Embryonic facial prominence (tissue), 1 donor: Measurements from ENCODE around the gene PAN3.

Source experiments
- DNase-seq: peaks from one replicate; pipeline ENCODE4 v3.0.0-alpha.2; 2016; ENCODE audit errors: extremely low spot score

Gene PAN3

GRCh38 chr13:28299916-28300315, 161.6 kb downstream of the PAN3 start:
- DNase-seq: no peak

- no peak for DNase-seq
Observed at GRCh38 chr13:28301839-28302238, 163.5 kb downstream of the PAN3 start.

- DNase-seq: no peak
Observed at GRCh38 chr13:28306325-28306724, 168.0 kb downstream of the PAN3 start.

- no peak for DNase-seq
Observed at GRCh38 chr13:28313579-28313978, 175.2 kb downstream of the PAN3 start.

- DNase-seq: no peak
Observed at GRCh38 chr13:28314879-28315278, 176.5 kb downstream of the PAN3 start.

- DNase-seq: no peak
Observed at GRCh38 chr13:28316129-28316528, 177.8 kb downstream of the PAN3 start.

- DNase-seq: no peak
Observed at GRCh38 chr13:28316836-28317235, 178.5 kb downstream of the PAN3 start.

GRCh38 chr13:28318496-28318895, 180.2 kb downstream of the PAN3 start:
- DNase-seq: no peak

- no peak for DNase-seq
Observed at GRCh38 chr13:28319528-28319927, 181.2 kb downstream of the PAN3 start.

- no peak for DNase-seq
Observed at GRCh38 chr13:28320209-28320608, 181.9 kb downstream of the PAN3 start.

GRCh38 chr13:28320884-28321574, 182.7 kb downstream of the PAN3 start:
- DNase-seq: no peak

GRCh38 chr13:28321756-28322155, 183.4 kb downstream of the PAN3 start:
- DNase-seq: no peak

- DNase-seq: no peak
Observed at GRCh38 chr13:28322256-28322905, 184.0 kb downstream of the PAN3 start.

- no peak for DNase-seq
Observed at GRCh38 chr13:28324181-28324789, 185.9 kb downstream of the PAN3 start.

GRCh38 chr13:28325022-28325421, 186.7 kb downstream of the PAN3 start:
- DNase-seq: no peak

GRCh38 chr13:28326056-28326455, 187.7 kb downstream of the PAN3 start:
- DNase-seq: no peak

- no peak for DNase-seq
Observed at GRCh38 chr13:28327373-28328270, 189.3 kb downstream of the PAN3 start.

GRCh38 chr13:28328271-28328607, 189.9 kb downstream of the PAN3 start:
- no peak for DNase-seq

GRCh38 chr13:28329395-28330158, 191.2 kb downstream of the PAN3 start:
- DNase-seq: no peak

- DNase-seq: no peak
Observed at GRCh38 chr13:28333204-28333881, 195.0 kb downstream of the PAN3 start.

GRCh38 chr13:28336193-28336657, 197.9 kb downstream of the PAN3 start:
- DNase-seq: no peak
